LNCaP clone FGC (cell line): Measurements from ENCODE around the gene CNOT10.

ENCODE experiments used
- DNase-seq: peaks from one replicate; pipeline ENCODE4 v3.0.0-alpha.2; 2011; ENCODE audit warnings: low read depth
- H3K4me3 ChIP-seq: 2 replicates; pipeline ENCODE4 v1.5.1; 2011; ENCODE audit warnings: mild to moderate bottlenecking, low read depth, low read length, control low read depth
- TF ChIP-seq, protein P1 (sequence below): IDR thresholded peaks from 2 replicates; pipeline ENCODE4 v1.5.1; 2012; ENCODE audit warnings: mild to moderate bottlenecking; ENCODE audit not compliant: control insufficient read depth, insufficient read depth; ENCODE audit errors: extremely low read depth

CNOT10 gene

DNA sequence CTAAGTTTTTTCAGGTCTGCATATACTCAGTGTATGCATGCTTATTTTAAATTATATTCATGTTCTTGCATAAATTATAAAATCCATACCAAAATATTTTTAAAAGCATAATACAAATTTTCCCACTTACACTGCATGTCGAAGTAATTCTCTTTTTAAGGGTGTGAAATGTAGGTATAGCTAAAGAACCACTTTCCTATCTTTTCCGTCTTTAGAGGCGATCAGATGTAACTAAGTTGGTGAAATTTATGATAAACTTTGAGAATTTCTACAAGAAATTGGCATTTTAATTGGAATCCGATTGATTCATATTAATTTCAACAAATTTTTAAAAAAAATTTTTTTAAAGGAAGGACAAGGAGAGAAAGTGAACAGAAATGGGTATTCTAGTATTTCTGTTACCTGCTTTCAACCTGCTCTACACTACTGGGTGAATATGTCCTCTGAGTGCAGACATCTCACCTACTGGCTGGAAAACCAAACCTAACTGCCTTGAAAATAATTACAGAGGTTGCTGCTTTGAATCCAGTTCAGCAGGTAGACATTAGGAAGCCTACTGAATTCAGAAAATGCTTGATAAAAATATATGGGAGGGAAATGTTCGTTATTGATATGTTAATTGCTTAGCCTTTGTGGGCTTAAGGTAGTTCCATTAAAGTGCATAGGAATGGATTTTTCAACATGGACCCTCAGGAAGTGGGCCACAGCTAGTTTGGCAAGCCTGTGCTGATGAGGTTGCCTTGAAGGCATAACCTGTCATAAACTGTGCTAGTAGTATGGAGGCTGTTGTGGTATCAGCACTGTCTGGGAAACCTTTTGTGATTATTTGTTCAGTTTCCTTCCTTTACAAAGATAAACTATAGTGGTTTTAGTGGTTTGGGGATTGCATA is 137.9 kb downstream of the CNOT10 start:
- no peak overlapping the region for H3K4me3 ChIP-seq
- no peak for DNase-seq
- TF ChIP-seq, protein P1, sequence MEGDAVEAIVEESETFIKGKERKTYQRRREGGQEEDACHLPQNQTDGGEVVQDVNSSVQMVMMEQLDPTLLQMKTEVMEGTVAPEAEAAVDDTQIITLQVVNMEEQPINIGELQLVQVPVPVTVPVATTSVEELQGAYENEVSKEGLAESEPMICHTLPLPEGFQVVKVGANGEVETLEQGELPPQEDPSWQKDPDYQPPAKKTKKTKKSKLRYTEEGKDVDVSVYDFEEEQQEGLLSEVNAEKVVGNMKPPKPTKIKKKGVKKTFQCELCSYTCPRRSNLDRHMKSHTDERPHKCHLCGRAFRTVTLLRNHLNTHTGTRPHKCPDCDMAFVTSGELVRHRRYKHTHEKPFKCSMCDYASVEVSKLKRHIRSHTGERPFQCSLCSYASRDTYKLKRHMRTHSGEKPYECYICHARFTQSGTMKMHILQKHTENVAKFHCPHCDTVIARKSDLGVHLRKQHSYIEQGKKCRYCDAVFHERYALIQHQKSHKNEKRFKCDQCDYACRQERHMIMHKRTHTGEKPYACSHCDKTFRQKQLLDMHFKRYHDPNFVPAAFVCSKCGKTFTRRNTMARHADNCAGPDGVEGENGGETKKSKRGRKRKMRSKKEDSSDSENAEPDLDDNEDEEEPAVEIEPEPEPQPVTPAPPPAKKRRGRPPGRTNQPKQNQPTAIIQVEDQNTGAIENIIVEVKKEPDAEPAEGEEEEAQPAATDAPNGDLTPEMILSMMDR = no peak
